Measurements from ENCODE around the gene HASPIN.

DNA sequence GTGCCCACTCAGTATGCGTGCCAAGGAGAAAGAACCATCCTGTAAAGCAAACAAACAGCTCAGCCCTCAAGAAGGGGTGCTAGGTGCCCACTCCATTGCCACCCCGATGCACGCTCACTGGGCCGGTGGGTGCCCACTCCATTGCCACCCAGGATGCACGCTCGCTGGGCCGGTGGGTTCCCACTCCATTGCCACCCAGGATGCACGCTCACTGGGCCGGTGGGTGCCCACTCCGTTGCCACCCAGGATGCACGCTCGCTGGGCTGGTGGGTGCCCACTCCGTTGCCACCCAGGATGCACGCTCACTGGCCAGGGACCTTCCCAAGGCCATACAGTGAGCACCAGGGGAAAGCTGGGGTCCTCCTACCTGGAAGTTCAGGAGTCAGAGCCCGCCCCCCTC is 28.1 kb downstream of the HASPIN start:
- TF ChIP-seq EZH2 (IDR thresholded peaks at IDR 0.05; ENCODE audit: borderline replicate concordance, low read depth, low read length, severe bottlenecking): no peak
- TF ChIP-seq, protein P1, sequence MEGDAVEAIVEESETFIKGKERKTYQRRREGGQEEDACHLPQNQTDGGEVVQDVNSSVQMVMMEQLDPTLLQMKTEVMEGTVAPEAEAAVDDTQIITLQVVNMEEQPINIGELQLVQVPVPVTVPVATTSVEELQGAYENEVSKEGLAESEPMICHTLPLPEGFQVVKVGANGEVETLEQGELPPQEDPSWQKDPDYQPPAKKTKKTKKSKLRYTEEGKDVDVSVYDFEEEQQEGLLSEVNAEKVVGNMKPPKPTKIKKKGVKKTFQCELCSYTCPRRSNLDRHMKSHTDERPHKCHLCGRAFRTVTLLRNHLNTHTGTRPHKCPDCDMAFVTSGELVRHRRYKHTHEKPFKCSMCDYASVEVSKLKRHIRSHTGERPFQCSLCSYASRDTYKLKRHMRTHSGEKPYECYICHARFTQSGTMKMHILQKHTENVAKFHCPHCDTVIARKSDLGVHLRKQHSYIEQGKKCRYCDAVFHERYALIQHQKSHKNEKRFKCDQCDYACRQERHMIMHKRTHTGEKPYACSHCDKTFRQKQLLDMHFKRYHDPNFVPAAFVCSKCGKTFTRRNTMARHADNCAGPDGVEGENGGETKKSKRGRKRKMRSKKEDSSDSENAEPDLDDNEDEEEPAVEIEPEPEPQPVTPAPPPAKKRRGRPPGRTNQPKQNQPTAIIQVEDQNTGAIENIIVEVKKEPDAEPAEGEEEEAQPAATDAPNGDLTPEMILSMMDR (IDR thresholded peaks at IDR 0.05; ENCODE audit: borderline replicate concordance, extremely low read depth, low read length, poor library complexity, severe bottlenecking): no peak
